GM21529 (cell line): ENCODE results near the gene DLG2.

Experiments used
- ATAC-seq: cut with Tn5 transposase; IDR thresholded peaks from one replicate; pipeline ENCODE4 v1.9.1; 2021; ENCODE audit not compliant: unreplicated experiment

Gene DLG2

GRCh38 chr11:84420271-84420670 is 1206.9 kb downstream of the DLG2 start:
- no peak for ATAC-seq

GRCh38 chr11:84419616-84420015 is 1207.5 kb downstream of the DLG2 start:
- no peak for ATAC-seq

- ATAC-seq: no peak
Measured at GRCh38 chr11:84414920-84415319, 1212.2 kb downstream of the DLG2 start.

- no peak for ATAC-seq
Measured at GRCh38 chr11:84413549-84413948, 1213.6 kb downstream of the DLG2 start.

GRCh38 chr11:84412862-84413261 is 1214.3 kb downstream of the DLG2 start:
- ATAC-seq: no peak

GRCh38 chr11:84408946-84409411 is 1218.2 kb downstream of the DLG2 start:
- no peak for ATAC-seq

GRCh38 chr11:84407091-84407490 is 1220.1 kb downstream of the DLG2 start:
- ATAC-seq: no peak

- ATAC-seq: no peak
Measured at GRCh38 chr11:84398017-84398626, 1229.0 kb downstream of the DLG2 start.

GRCh38 chr11:84396521-84396920 is 1230.6 kb downstream of the DLG2 start:
- no peak for ATAC-seq

GRCh38 chr11:84390441-84391078 is 1236.6 kb downstream of the DLG2 start:
- ATAC-seq: no peak

GRCh38 chr11:84389696-84390095 is 1237.4 kb downstream of the DLG2 start:
- no peak for ATAC-seq

GRCh38 chr11:84384731-84385130 is 1242.4 kb downstream of the DLG2 start:
- peak; percentile 84 for ATAC-seq

- ATAC-seq: no peak
Measured at GRCh38 chr11:84383576-84383975, 1243.6 kb downstream of the DLG2 start.

- ATAC-seq: no peak
Measured at GRCh38 chr11:84381666-84382065, 1245.5 kb downstream of the DLG2 start.

GRCh38 chr11:84372381-84372950 is 1254.7 kb downstream of the DLG2 start:
- no peak for ATAC-seq

- ATAC-seq: no peak
Measured at GRCh38 chr11:84358034-84358433, 1269.1 kb downstream of the DLG2 start.

GRCh38 chr11:84355911-84356310 is 1271.2 kb downstream of the DLG2 start:
- no peak for ATAC-seq

- no peak for ATAC-seq
Measured at GRCh38 chr11:84345597-84345996, 1281.5 kb downstream of the DLG2 start.

GRCh38 chr11:84345027-84345426 is 1282.1 kb downstream of the DLG2 start:
- ATAC-seq: no peak

GRCh38 chr11:84339796-84340195 is 1287.3 kb downstream of the DLG2 start:
- no peak for ATAC-seq

GRCh38 chr11:84333221-84333620 is 1293.9 kb downstream of the DLG2 start:
- ATAC-seq: no peak

GRCh38 chr11:84322211-84322610 is 1304.9 kb downstream of the DLG2 start:
- ATAC-seq: no peak
